Right lobe of liver (tissue), 6 donors: ENCODE measurements around the gene IER2. TPM values are rescaled to one million over a fixed set of nuclear protein-coding genes. Genes with fewer than 3 reads are reported as not detected.
A peak's percentile ranks its signal among the peaks of the same experiment; 100 is the strongest.

Source experiments
- ATAC-seq, 4 donors: fragments of 200-7000 bp; cut with Tn5 transposase; one replicate each; pipeline ENCODE4 v1.9.1; 2020; ENCODE audit warnings: mild to moderate bottlenecking in 4 of 4, moderate library complexity in 4 of 4
- DNase-seq, 3 donors: peaks; one replicate each; pipeline ENCODE4 v3.0.0-alpha.2; 2020
- H3K27ac ChIP-seq, 3 donors: fragments of 200-600 bp; one replicate each; pipeline ENCODE4 v1.8.0; 2022
- H3K27me3 ChIP-seq, 2 donors: fragments of 200-600 bp; one replicate each; pipeline ENCODE4 v1.8.0; 2022
- H3K36me3 ChIP-seq, 4 donors: fragments of 200-600 bp; sonication (generic) in 1 of 4; one replicate each; pipeline versions ENCODE4 v1.5.1 to v1.8.0; 2017 to 2022; ENCODE audit warnings: control low read depth in 1 of 4
- H3K4me1 ChIP-seq, 4 donors: fragments of 200-600 bp; sonication (generic) in 1 of 4; one replicate each; pipeline versions ENCODE4 v1.5.1 to v1.8.0; 2017 to 2022; ENCODE audit warnings: control low read depth in 1 of 4
- H3K4me3 ChIP-seq, 3 donors: fragments of 200-600 bp; one replicate each; pipeline ENCODE4 v1.8.0; 2022
- H3K9me3 ChIP-seq, 4 donors: fragments of 200-600 bp; sonication (generic) in 1 of 4; one replicate each; pipeline versions ENCODE4 v1.5.1 to v1.8.0; 2017 to 2022; ENCODE audit warnings: control low read depth in 1 of 4
- POLR2A ChIP-seq: fragments of 450-650 bp; IDR thresholded peaks from one replicate; pipeline ENCODE4 v1.6.1; 2017; ENCODE audit warnings: antibody characterized with exemption, mild to moderate bottlenecking
- WGBS: methylation state at CpG from one replicate; pipeline ENCODE4 v1.1.6; 2018; ENCODE audit warnings: low coverage, low lambda C conversion rate; ENCODE audit not compliant: insufficient coverage; ENCODE audit errors: missing lambda C conversion rate; 5-methylcytosine and 5-hydroxymethylcytosine counted together
- intact Hi-C, 2 donors: fragments of 100-400 bp; cut with DNase I; formaldehyde crosslinking; loops; one replicate each; pipeline versions ENCODE4 v1.11.2 to v1.14.1; 2022
- total RNA-seq, 6 experiments: library from RNA; depleted of rRNA in 2 of 6; stranded (reverse); fragments of >200 nt in 2 of 6; fragmentation: NEBNext Ultra II Directional in 3 of 6; extraction: Animal tissue kit (Norgen Biotek cat#: 25700) in 3 of 6; gene quantifications; one replicate each; pipeline versions ENCODE4 v1.1.0 to v1.2.4, GENCODE V29; 2016 to 2023
- TF ChIP-seq, protein P1 (sequence below), 4 donors: fragments of 200-600 bp in 3 of 4; fragments of 450-650 bp in 1 of 4; IDR thresholded peaks; one replicate each; pipeline versions ENCODE4 v1.5.1 to v1.8.0; 2016 to 2022; ENCODE audit warnings: antibody characterized with exemption in 4 of 4, mild to moderate bottlenecking in 2 of 4
- donor health status: DM: no; HTN: yes; CAD: no.
- donor health status: DM: no; HTN: no; CAD: no.
- donor health status: DM: no; HTN: no; CAD: no.
- donor health status: DM: no; HTN: yes; CAD: no.
- donor health status: DM: no; HTN: yes; CAD: no.

IER2 gene
- total RNA-seq, 6 experiments from 2014 or later: 19.1 to 86.6 (median 23.8) TPM

DNA sequence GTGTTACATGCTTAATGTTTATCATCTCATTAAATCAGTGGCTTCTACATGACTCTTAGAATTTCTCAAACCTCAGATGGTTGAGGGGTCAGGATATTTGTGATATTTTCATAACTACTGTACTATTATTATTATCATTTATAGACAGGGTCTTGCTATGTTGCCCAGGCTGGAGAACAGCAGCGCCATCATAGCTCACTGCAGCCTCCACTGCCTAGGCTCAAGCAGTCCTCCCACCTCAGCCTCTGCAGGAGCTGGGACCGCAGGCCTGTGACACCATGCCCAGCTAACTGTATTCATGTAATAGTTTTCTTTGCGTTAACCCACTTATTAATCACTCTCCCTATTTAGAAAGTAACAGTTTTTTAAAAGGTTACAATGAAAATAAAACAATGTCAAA is 9.5 kb downstream of the IER2 start:
- H3K27ac ChIP-seq: no peak overlapping the region
- DNase-seq: no peak
- peaks cover 0 to 28% (median 12%) of the 10 kb centered on the region in 4 donors for H3K4me1 ChIP-seq
- H3K4me3 ChIP-seq: no peak overlapping the region
- ATAC-seq: no peak
- 91% methylated on average over 3 of the region's 3 CpGs for WGBS
- TF ChIP-seq, protein P1, sequence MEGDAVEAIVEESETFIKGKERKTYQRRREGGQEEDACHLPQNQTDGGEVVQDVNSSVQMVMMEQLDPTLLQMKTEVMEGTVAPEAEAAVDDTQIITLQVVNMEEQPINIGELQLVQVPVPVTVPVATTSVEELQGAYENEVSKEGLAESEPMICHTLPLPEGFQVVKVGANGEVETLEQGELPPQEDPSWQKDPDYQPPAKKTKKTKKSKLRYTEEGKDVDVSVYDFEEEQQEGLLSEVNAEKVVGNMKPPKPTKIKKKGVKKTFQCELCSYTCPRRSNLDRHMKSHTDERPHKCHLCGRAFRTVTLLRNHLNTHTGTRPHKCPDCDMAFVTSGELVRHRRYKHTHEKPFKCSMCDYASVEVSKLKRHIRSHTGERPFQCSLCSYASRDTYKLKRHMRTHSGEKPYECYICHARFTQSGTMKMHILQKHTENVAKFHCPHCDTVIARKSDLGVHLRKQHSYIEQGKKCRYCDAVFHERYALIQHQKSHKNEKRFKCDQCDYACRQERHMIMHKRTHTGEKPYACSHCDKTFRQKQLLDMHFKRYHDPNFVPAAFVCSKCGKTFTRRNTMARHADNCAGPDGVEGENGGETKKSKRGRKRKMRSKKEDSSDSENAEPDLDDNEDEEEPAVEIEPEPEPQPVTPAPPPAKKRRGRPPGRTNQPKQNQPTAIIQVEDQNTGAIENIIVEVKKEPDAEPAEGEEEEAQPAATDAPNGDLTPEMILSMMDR (IDR thresholded peaks at IDR 0.05): no peak
- TF ChIP-seq POLR2A: no peak
- H3K27me3 ChIP-seq: no peaks in the 10 kb centered on the region
- intact Hi-C loops: no loop called here
- no peaks in the 10 kb centered on the region for H3K9me3 ChIP-seq
- no peaks in the 10 kb centered on the region for H3K36me3 ChIP-seq

DNA sequence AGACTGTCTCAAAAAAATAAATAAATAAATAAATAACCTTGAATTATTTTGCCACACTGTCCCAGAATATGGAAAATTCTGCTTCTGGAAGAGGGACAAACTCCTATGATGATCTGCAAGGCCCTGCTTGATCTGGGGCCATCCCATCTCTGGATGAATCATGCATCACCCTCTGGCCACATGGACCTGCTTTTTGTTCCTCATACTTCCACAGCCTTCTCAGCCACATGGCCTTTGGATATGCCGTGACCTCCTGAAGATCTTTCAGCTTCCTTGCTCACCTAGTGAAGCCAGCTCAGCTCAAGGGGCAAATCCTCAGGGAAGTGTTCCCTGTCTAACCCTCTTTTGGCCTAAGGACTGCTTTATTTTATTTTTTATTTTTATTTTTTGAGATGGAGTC is 10.3 kb downstream of the IER2 start:
- intact Hi-C loops: no loop called here
- no peaks in the 10 kb centered on the region for H3K36me3 ChIP-seq
- peaks cover 0 to 28% (median 12%) of the 10 kb centered on the region in 4 donors for H3K4me1 ChIP-seq
- ATAC-seq (no peak), DNase-seq (no peak)
- H3K27ac ChIP-seq: no peak overlapping the region
- H3K9me3 ChIP-seq: no peaks in the 10 kb centered on the region
- WGBS: 56% methylated on average over 1 of the region's 1 CpG
- no peaks in the 10 kb centered on the region for H3K27me3 ChIP-seq
- TF ChIP-seq POLR2A: no peak
- no peak overlapping the region for H3K4me3 ChIP-seq

DNA sequence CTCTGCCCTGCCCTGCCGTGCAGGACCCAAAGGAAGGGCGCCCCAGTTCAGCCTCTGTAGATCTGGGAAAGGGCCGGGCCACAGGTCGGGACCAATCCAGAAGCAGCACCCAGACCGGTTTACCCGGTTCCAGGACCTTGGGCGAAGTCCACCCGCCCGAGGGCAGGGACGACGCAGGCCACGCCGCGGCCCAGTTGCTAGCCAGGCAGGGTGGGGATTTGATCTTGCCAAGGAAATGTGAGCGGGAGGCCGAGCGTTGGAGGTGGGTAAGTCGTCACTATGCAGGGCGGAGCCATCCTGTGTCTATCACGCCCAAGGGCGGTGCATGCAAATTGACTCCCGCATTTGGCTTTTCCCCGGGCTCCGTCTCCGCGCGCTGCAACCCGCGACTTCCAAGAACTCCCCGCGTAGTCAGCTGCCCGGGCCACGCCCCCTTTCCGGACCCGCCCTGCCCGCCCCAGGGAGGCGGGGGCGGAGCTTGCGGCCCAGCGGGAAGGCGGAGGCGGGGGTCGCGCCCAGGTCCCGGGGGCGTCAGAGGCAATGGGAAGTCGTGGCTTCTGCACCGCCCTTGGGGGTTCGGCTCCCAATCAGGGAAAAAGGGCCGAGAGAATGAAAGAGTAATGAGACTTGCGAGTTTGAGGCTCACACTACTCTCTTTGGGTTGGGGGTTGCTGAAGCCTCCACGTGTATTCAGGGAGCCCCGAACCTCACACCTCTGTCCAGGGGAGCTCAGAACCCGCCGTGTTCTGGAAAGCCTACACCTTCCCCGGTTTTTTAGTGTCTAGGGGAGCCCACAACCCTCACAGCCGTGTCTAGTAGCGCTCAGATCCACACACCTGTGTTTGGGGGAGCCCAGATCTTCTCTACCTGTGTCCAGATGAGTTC is 12.8 kb downstream of the IER2 start:
- 8% methylated on average over 7 of the region's 58 CpGs for WGBS
- peaks cover 0 to 31% (median 11%) of the 10 kb centered on the region in 4 donors for H3K4me1 ChIP-seq
- intact Hi-C loops: no loop called here

DNA sequence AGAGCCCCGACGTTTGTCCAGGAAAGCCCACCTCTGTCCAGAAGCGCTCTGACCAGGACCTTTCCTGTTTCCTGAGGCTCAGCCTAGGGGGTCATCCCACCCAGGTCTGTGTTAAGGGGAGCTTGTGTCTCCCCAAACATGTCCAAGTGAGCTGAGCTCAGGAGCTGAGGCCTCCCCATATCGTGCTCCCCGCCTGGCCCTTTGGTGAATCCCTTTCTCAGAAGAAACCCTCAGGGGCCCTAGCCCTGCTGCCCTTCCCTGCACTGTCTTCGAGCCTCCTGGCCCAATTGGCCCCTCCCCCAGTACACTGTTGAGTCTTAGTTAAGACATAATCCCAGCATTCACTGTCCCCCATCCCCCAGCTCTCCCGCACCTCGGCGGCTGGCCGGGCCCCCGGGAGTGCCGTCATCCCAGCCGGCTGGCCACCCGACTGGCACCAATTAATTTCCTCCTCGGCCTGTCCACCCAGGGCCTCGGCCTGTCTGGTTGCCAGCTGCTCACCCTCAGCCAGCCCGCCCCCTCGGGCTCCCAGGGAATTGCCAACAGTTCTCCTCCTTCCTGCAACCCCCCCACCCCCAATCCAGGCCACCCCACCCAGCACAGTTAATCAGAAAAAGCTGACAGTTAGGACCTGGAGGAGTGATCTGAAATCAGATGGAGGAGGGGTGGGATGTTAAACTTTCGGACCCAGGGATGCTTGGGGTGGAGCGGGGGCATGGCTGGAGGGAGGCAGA is 13.6 kb downstream of the IER2 start:
- Histone ChIP-seq H3K36me3 (no peaks in the 10 kb centered on the region), H3K9me3 (no peaks in the 10 kb centered on the region), H3K27ac (peak overlapping the region; percentile 82 to 88 (median 88)), H3K27me3 (no peaks in the 10 kb centered on the region), H3K4me1 (peaks cover 0 to 34% (median 11%) of the 10 kb centered on the region in 4 donors), H3K4me3 (peak overlapping the region in 1 of 3 donors; percentile 56)
- ATAC-seq (peak in 1 of 4 donors; percentile 2), DNase-seq (peak; percentile 62 to 71 (median 68))
- no peak for TF ChIP-seq POLR2A
- TF ChIP-seq, protein P1 (IDR thresholded peaks at IDR 0.05): no peak
- intact Hi-C loops: no loop called here
- WGBS: 36% methylated on average over 15 of the region's 20 CpGs

More for the DNA sequence above, 12.8 kb downstream of the IER2 start:
- ATAC-seq (peak; percentile 80 to 93 (median 90)), DNase-seq (peak; percentile 99)
- Histone ChIP-seq H3K27me3 (no peaks in the 10 kb centered on the region), H3K4me3 (peak overlapping the region; percentile 27 to 56 (median 46)), H3K27ac (peak overlapping the region; percentile 82 to 88 (median 88)), H3K36me3 (no peaks in the 10 kb centered on the region), H3K9me3 (no peaks in the 10 kb centered on the region)
- TF ChIP-seq POLR2A: peak; percentile 70
- TF ChIP-seq, protein P1 (IDR thresholded peaks at IDR 0.05): no peak
